ENCODE measurements around the gene TINCR. TPM values are rescaled to one million over a fixed set of nuclear protein-coding genes. Genes with fewer than 3 reads are reported as not detected.
A peak's percentile ranks its signal among the peaks of the same experiment; 100 is the strongest.

The TINCR gene
- 10 to 100 TPM in 3 of 4 donors, not detected in 1; 13.2 to 45.3 (median 22.7) TPM for total RNA-seq

- H3K4me1 ChIP-seq, result peaks cover 0 to 8% (median 5%) of the 10 kb centered on the region in 4 donors
- TF ChIP-seq, protein P1, sequence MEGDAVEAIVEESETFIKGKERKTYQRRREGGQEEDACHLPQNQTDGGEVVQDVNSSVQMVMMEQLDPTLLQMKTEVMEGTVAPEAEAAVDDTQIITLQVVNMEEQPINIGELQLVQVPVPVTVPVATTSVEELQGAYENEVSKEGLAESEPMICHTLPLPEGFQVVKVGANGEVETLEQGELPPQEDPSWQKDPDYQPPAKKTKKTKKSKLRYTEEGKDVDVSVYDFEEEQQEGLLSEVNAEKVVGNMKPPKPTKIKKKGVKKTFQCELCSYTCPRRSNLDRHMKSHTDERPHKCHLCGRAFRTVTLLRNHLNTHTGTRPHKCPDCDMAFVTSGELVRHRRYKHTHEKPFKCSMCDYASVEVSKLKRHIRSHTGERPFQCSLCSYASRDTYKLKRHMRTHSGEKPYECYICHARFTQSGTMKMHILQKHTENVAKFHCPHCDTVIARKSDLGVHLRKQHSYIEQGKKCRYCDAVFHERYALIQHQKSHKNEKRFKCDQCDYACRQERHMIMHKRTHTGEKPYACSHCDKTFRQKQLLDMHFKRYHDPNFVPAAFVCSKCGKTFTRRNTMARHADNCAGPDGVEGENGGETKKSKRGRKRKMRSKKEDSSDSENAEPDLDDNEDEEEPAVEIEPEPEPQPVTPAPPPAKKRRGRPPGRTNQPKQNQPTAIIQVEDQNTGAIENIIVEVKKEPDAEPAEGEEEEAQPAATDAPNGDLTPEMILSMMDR (IDR thresholded peaks at IDR 0.05), result peak in 1 of 5 experiments; percentile 12
- no peak for TF ChIP-seq POLR2A (IDR thresholded peaks at IDR 0.05)
- 31 to 67% methylated on average over 1 to 12 of the region's 63 CpGs for WGBS, 2 donors (ENCODE audit: low coverage in 1 of 2)
- H3K27ac ChIP-seq, result peak within 1 kb of the TSS in 1 of 4 donors; percentile 35
- DNase-seq, result no peak
- H3K36me3 ChIP-seq, result no peaks in the 10 kb centered on the region
- H3K27me3 ChIP-seq, result peaks cover 66% of the 10 kb centered on the region
- no peaks in the 10 kb centered on the region for H3K9me3 ChIP-seq
- intact Hi-C loops (cut with DNase I; ENCODE audit: low total_unique reads) (no loop called here), in situ Hi-C loops (cut with MboI; ENCODE audit: low pct_ligation_motif_present in 1 of 4, low pct_unique_long_range_greater_than_20kb in 1 of 4, low sequenced_read_pairs in 3 of 4) (no loop called here)
- H3K4me3 ChIP-seq, result peak within 1 kb of the TSS in 3 of 4 donors; percentile 36 to 57 (median 41)
These were observed at the start of gene TINCR for GRCh38 chr19:5567360-5567969. TINCR (minus strand) TSS chr19:5567953.

DNA sequence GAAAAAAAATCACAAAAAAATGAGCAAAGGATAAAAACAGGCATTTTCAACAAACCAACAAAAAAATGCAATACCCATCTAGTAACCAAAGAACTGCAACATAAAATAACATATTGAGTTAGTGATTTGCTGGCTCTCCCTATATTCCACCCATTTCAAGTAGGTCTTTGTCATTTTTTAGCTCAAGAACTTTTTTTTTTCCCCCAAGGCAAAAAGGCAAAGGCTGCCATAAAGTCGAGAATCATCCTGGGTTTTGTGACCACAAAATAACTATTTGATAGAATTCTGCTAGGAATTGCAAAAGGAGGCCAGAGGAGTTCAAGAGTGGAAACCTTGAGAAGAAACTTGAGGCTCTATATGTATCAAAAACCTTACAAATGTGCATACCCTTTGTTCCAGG lies 49.3 kb upstream of the TINCR start:
- no peak overlapping the region for H3K4me3 ChIP-seq
- DNase-seq, result no peak
- WGBS, 2 donors (ENCODE audit: low coverage in 1 of 2), result 71 to 83% methylated on average over 1 of the region's 1 CpG
- H3K4me1 ChIP-seq, result peaks cover 11 to 36% (median 24%) of the 10 kb centered on the region in 4 donors
- in situ Hi-C loops (cut with MboI; ENCODE audit: low pct_ligation_motif_present in 1 of 4, low pct_unique_long_range_greater_than_20kb in 1 of 4, low sequenced_read_pairs in 3 of 4), result no loop called here
- H3K27ac ChIP-seq, result no peak overlapping the region
- intact Hi-C loops (cut with DNase I; ENCODE audit: low total_unique reads), result no loop called here
- no peaks in the 10 kb centered on the region for H3K9me3 ChIP-seq
- peaks cover 0 to 50% (median 23%) of the 10 kb centered on the region in 4 donors for H3K36me3 ChIP-seq
- TF ChIP-seq, protein P1 (IDR thresholded peaks at IDR 0.05), result no peak
- TF ChIP-seq EP300 (IDR thresholded peaks at IDR 0.05; ENCODE audit: low read depth) (no peak), POLR2A (IDR thresholded peaks at IDR 0.05) (no peak), POLR2AphosphoS5 (IDR thresholded peaks at IDR 0.05) (no peak)
- H3K27me3 ChIP-seq, result no peaks in the 10 kb centered on the region

DNA sequence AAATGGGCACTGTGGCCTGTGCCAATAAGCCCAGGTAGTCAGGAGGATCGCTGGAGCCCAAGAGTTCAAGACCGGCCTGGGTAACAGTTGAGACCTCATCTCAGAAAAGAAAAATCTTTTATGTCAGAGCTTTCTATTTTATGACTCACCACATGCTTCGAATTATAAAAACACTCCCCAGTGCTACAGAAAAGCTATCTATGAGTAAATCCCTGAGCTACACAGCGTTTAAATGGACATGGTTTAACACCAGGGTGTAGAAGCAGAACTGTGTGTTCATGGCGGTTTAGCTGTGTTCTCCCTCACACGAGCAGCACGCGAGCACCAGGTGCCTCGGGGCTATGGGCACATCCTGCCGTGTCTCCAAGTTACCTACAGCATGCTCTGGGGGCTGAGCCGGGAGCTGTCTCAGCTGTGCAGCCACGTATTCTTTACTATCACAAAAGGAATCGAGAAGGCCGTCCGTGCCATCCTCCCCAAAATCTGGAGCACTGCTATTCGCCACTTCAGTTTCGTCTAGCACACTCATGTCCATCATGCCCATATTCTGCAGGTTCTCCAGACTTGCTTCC lies 48.1 kb upstream of the TINCR start:
- 93 to 95% methylated on average over 3 to 17 of the region's 17 CpGs for WGBS, 2 donors (ENCODE audit: low coverage in 1 of 2)
- H3K9me3 ChIP-seq, result no peaks in the 10 kb centered on the region
- H3K4me1 ChIP-seq, result peaks cover 11 to 26% (median 15%) of the 10 kb centered on the region in 4 donors
- H3K4me3 ChIP-seq, result no peak overlapping the region
- in situ Hi-C loops (cut with MboI; ENCODE audit: low pct_ligation_motif_present in 1 of 4, low pct_unique_long_range_greater_than_20kb in 1 of 4, low sequenced_read_pairs in 3 of 4), result no loop called here
- no peak for DNase-seq
- H3K27me3 ChIP-seq, result no peaks in the 10 kb centered on the region
- no peak for TF ChIP-seq POLR2AphosphoS5 (IDR thresholded peaks at IDR 0.05)
- no peak for TF ChIP-seq EP300 (IDR thresholded peaks at IDR 0.05; ENCODE audit: low read depth)
- TF ChIP-seq POLR2A (IDR thresholded peaks at IDR 0.05), result no peak
- TF ChIP-seq, protein P1 (IDR thresholded peaks at IDR 0.05), result no peak
- no peak overlapping the region for H3K27ac ChIP-seq
- H3K36me3 ChIP-seq, result peaks cover 0 to 55% (median 25%) of the 10 kb centered on the region in 4 donors
- intact Hi-C loops (cut with DNase I; ENCODE audit: low total_unique reads), result no loop called here

GRCh38 chr19:5612891-5613865 lies 45.4 kb upstream of the TINCR start:
- Histone ChIP-seq H3K36me3 (peaks cover 0 to 71% (median 35%) of the 10 kb centered on the region in 4 donors), H3K27ac (no peak overlapping the region), H3K9me3 (no peaks in the 10 kb centered on the region), H3K4me1 (no peaks in the 10 kb centered on the region), H3K27me3 (no peaks in the 10 kb centered on the region), H3K4me3 (no peak overlapping the region)
- TF ChIP-seq POLR2AphosphoS5 (IDR thresholded peaks at IDR 0.05) (no peak), EP300 (IDR thresholded peaks at IDR 0.05; ENCODE audit: low read depth) (no peak), POLR2A (IDR thresholded peaks at IDR 0.05) (no peak)
- TF ChIP-seq, protein P1 (IDR thresholded peaks at IDR 0.05), result no peak
- WGBS, 2 donors (ENCODE audit: low coverage in 1 of 2), result 86 to 93% methylated on average over 1 to 15 of the region's 15 CpGs
- in situ Hi-C loops (cut with MboI; ENCODE audit: low pct_ligation_motif_present in 1 of 4, low pct_unique_long_range_greater_than_20kb in 1 of 4, low sequenced_read_pairs in 3 of 4), result no loop called here
- DNase-seq, result no peak
- intact Hi-C loops (cut with DNase I; ENCODE audit: low total_unique reads), result no loop called here
